GM23338 (cell line): Measurements from ENCODE around the gene CCR8. TPM values are rescaled to one million over a fixed set of nuclear protein-coding genes. Genes with fewer than 3 reads are reported as not detected.

Experiments
- ATAC-seq: fragments of 200-7000 bp; cut with Tn5 transposase; 3 replicates; pipeline ENCODE4 v1.9.1; 2020
- DNase-seq: peaks from one replicate; pipeline ENCODE4 v3.0.0-alpha.2; 2015; ENCODE audit warnings: low spot score
- H2AFZ ChIP-seq: fragments of 200-600 bp; sonication (generic); 2 replicates; pipeline ENCODE4 v1.8.0; 2016; ENCODE audit warnings: antibody characterized with exemption, mild to moderate bottlenecking, moderate library complexity
- H3F3A ChIP-seq: fragments of 200-600 bp; sonication (generic); replicated peaks from 2 replicates; pipeline ENCODE4 v1.8.0; 2017; ENCODE audit warnings: antibody characterized with exemption, mixed run types, low read depth
- H3K27ac ChIP-seq: fragments of 200-600 bp; sonication (generic); 2 replicates; pipeline ENCODE4 v1.6.1; 2016; ENCODE audit warnings: low read depth
- H3K27me3 ChIP-seq: fragments of 200-600 bp; sonication (generic); 2 replicates; pipeline ENCODE4 v1.8.0; 2016; ENCODE audit warnings: mild to moderate bottlenecking, mixed run types, moderate library complexity; ENCODE audit not compliant: insufficient read depth
- H3K36me3 ChIP-seq: fragments of 200-600 bp; sonication (generic); 2 replicates; pipeline ENCODE4 v1.8.0; 2016; ENCODE audit warnings: mild to moderate bottlenecking; ENCODE audit not compliant: insufficient read depth
- H3K4me1 ChIP-seq: fragments of 200-600 bp; sonication (generic); 2 replicates; pipeline ENCODE4 v1.8.0; 2016; ENCODE audit warnings: mild to moderate bottlenecking, moderate library complexity; ENCODE audit not compliant: insufficient read depth
- H3K4me2 ChIP-seq: fragments of 200-600 bp; sonication (generic); 2 replicates; pipeline ENCODE4 v1.7.1; 2017; ENCODE audit warnings: mixed run types
- H3K4me3 ChIP-seq: fragments of 200-600 bp; sonication (generic); 2 replicates; pipeline ENCODE4 v1.6.1; 2016; ENCODE audit warnings: mixed run types
- H3K79me2 ChIP-seq: fragments of 200-600 bp; sonication (generic); replicated peaks from 2 replicates; pipeline ENCODE4 v1.8.0; 2017; ENCODE audit warnings: mild to moderate bottlenecking; ENCODE audit not compliant: insufficient read depth
- H3K9me2 ChIP-seq: fragments of 200-600 bp; sonication (generic); 2 replicates; pipeline ENCODE4 v1.8.0; 2017; ENCODE audit not compliant: insufficient read depth
- H4K20me1 ChIP-seq: fragments of 200-600 bp; sonication (generic); replicated peaks from 2 replicates; pipeline ENCODE4 v1.8.0; 2017; ENCODE audit warnings: mild to moderate bottlenecking; ENCODE audit not compliant: insufficient read depth
- H3K27ac Mint-ChIP-seq: 2 replicates; pipeline ENCODE4 v1.8.0; 2020; ENCODE audit warnings: inconsistent platforms, mild to moderate bottlenecking, moderate library complexity, mixed read lengths
- H3K27me3 Mint-ChIP-seq: 3 replicates; pipeline ENCODE4 v1.8.0; 2022; ENCODE audit warnings: low read depth, mild to moderate bottlenecking, moderate library complexity, mixed read lengths, inconsistent platforms; ENCODE audit not compliant: insufficient read depth, poor library complexity
- H3K36me3 Mint-ChIP-seq: 3 replicates; pipeline ENCODE4 v1.8.0; 2021; ENCODE audit warnings: low read depth, mild to moderate bottlenecking, inconsistent platforms, moderate library complexity, mixed read lengths
- H3K4me1 Mint-ChIP-seq: 3 replicates; pipeline ENCODE4 v1.8.0; 2020; ENCODE audit warnings: mild to moderate bottlenecking, inconsistent platforms, mixed read lengths
- H3K4me3 Mint-ChIP-seq: 3 replicates; pipeline ENCODE4 v1.8.0; 2021; ENCODE audit warnings: moderate library complexity, mild to moderate bottlenecking, inconsistent platforms, mixed read lengths
- H3K9me3 Mint-ChIP-seq: 3 replicates; pipeline ENCODE4 v1.8.0; 2020; ENCODE audit warnings: moderate library complexity, mild to moderate bottlenecking, inconsistent platforms, mixed read lengths
- ETS1 ChIP-seq: IDR thresholded peaks from 2 replicates; pipeline ENCODE4 v1.6.1; 2016; ENCODE audit warnings: antibody characterized with exemption
- EZH2phosphoT487 ChIP-seq: fragments of 200-600 bp; sonication (generic); IDR thresholded peaks from one replicate; pipeline ENCODE4 v1.8.1; 2018; ENCODE audit warnings: antibody characterized with exemption; ENCODE audit not compliant: unreplicated experiment
- JUNB ChIP-seq: IDR thresholded peaks from one replicate; pipeline ENCODE4 v1.6.1; 2016; ENCODE audit warnings: antibody characterized with exemption; ENCODE audit not compliant: unreplicated experiment
- NANOG ChIP-seq: IDR thresholded peaks from 2 replicates; pipeline ENCODE4 v1.6.1; 2016; ENCODE audit warnings: antibody characterized with exemption, borderline replicate concordance
- ZNF462 ChIP-seq: fragments of 250-450 bp; sonication (Bioruptor Pico); IDR thresholded peaks from 2 replicates; pipeline ENCODE4 v1.5.0; 2020; ENCODE audit warnings: mild to moderate bottlenecking, moderate library complexity
- polyA plus RNA-seq: library from polyadenylated mRNA; unstranded; fragments of >200 nt; fragmentation: Nextera tagmentation; extraction: Ambion mirVana; gene quantifications from 2 replicates; pipeline ENCODE4 v1.2.1, GENCODE V29; 2016
- total RNA-seq: library from RNA; depleted of rRNA; stranded (reverse); fragments of >200 nt; shearing (Covaris generic); gene quantifications from 2 replicates; pipeline ENCODE4 v1.2.3, GENCODE V29; 2014

Gene CCR8
- total and polyA plus RNA-seq, 2 experiments from 2014 or later, result 0.55 TPM; not detected in 1

- Mint-ChIP-seq H3K4me1 (peaks cover 20% of the 10 kb centered on the region), H3K4me3 (no peak overlapping the region), H3K9me3 (no peaks in the 10 kb centered on the region), H3K27me3 (no peaks in the 10 kb centered on the region), H3K36me3 (no peaks in the 10 kb centered on the region), H3K27ac (no peak overlapping the region)
- no peak for DNase-seq
- Histone ChIP-seq H3K4me2 (no peak overlapping the region), H3K4me3 (no peak overlapping the region), H3K79me2 (no peaks in the 10 kb centered on the region), H3K4me1 (peaks cover 15% of the 10 kb centered on the region), H2AFZ (no peak overlapping the region), H3K27ac (no peak overlapping the region), H3K27me3 (no peaks in the 10 kb centered on the region), H3K36me3 (no peaks in the 10 kb centered on the region), H4K20me1 (no peaks in the 10 kb centered on the region), H3F3A (no peaks in the 10 kb centered on the region), H3K9me2 (peaks cover 3% of the 10 kb centered on the region; the same call in 1 of the 2 replicates)
- ATAC-seq, result no peak
- TF ChIP-seq NANOG (no peak), JUNB (no peak), EZH2phosphoT487 (no peak), ZNF462 (CRISPR knock-in tag) (no peak), ETS1 (no peak)
Measured at GRCh38 chr3:39344746-39345344, 15.3 kb downstream of the CCR8 start.
